Measurements from ENCODE around the gene TRIM47. TPM values are rescaled to one million over a fixed set of nuclear protein-coding genes. Genes with fewer than 3 reads are reported as not detected.

TRIM47 gene
- polyA plus RNA-seq, 3 donors from 2014 or later: 3.2 to 4.0 (median 3.9) TPM

GRCh38 chr17:75839942-75840798, 38.2 kb downstream of the TRIM47 start:
- Mint-ChIP-seq H3K27ac (peak overlapping the region in 1 of 6 donors; percentile 80), H3K9me3 (no peaks in the 10 kb centered on the region), H3K36me3 (peaks cover 0 to 3% (median 0%) of the 10 kb centered on the region in 3 donors), H3K4me3 (peak overlapping the region in 1 of 5 donors; percentile 21), H3K4me1 (peaks cover 3 to 17% of the 10 kb centered on the region in 2 donors), H3K27me3 (ENCODE audit: low read depth in 3 of 3) (peaks cover 1 to 2% (median 2%) of the 10 kb centered on the region in 3 donors)
- no peak for DNase-seq

DNA sequence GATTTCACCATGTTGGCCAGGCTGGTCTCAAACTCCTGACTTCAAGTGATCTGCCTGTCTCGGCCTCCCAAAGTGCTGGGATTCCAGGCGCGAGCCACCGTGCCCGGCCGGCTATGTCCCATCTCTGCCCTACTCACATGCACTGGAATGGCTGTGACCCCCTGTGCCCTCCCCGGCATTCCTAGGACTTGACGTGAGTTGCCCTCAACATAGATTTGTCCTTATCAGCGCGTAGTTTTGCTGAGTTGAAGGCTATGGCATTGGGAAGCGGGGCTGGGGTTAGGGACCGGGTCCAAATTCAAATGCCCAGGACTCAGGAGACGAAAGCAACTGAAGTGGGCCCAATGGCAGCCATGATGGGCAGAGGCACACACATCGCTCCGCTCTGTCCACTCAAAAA, 40.0 kb downstream of the TRIM47 start:
- H3K4me1 Mint-ChIP-seq: peaks cover 15 to 23% of the 10 kb centered on the region in 2 donors
- H3K27ac Mint-ChIP-seq: peak overlapping the region in 3 of 6 donors; percentile 5 to 61 (median 43)

DNA sequence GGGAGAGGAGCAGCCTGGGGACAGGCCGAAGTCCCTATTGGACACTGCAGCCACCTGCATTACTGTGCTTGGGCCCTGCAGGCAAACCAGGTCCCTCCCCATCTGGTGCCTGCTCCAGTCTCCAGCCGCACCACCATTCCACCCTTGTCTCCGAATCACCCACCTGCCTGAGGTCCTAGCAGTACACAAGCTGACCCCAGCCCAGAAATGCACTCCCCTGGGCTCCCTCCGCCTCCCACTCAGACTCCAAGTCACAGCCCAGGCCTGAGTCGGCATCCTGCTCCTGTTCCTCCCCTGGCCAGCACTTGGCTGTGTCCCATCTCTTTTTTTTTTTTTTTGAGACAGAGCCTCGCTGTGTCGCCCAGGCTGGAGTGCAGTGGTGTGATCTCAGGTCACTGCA, 40.5 kb downstream of the TRIM47 start:
- no peak for DNase-seq
- Mint-ChIP-seq H3K9me3 (no peaks in the 10 kb centered on the region), H3K36me3 (peaks cover 0 to 7% (median 4%) of the 10 kb centered on the region in 3 donors), H3K27ac (peak overlapping the region; percentile 5 to 77 (median 48)), H3K4me1 (peaks cover 20 to 25% of the 10 kb centered on the region in 2 donors), H3K4me3 (no peak overlapping the region), H3K27me3 (ENCODE audit: low read depth in 3 of 3) (peaks cover 3 to 4% (median 3%) of the 10 kb centered on the region in 3 donors)

More for the DNA sequence above, 40.0 kb downstream of the TRIM47 start:
- DNase-seq: no peak
- Mint-ChIP-seq H3K4me3 (no peak overlapping the region), H3K27me3 (ENCODE audit: low read depth in 3 of 3) (peaks cover 0 to 4% (median 3%) of the 10 kb centered on the region in 3 donors), H3K9me3 (no peaks in the 10 kb centered on the region), H3K36me3 (peaks cover 0 to 7% (median 4%) of the 10 kb centered on the region in 3 donors)

GRCh38 chr17:75836605-75837004, 41.8 kb downstream of the TRIM47 start:
- Mint-ChIP-seq H3K27ac (peak overlapping the region in 4 of 6 donors; percentile 17 to 45 (median 30)), H3K4me3 (no peak overlapping the region), H3K4me1 (peaks cover 32 to 34% of the 10 kb centered on the region in 2 donors), H3K27me3 (ENCODE audit: low read depth in 3 of 3) (peaks cover 3 to 12% (median 7%) of the 10 kb centered on the region in 3 donors), H3K9me3 (no peaks in the 10 kb centered on the region), H3K36me3 (peaks cover 0 to 11% (median 9%) of the 10 kb centered on the region in 3 donors)
- DNase-seq: no peak

- Mint-ChIP-seq H3K27ac (peak overlapping the region in 3 of 6 donors; percentile 19 to 74 (median 62)), H3K4me1 (peaks cover 31 to 32% of the 10 kb centered on the region in 2 donors), H3K4me3 (no peak overlapping the region), H3K9me3 (no peaks in the 10 kb centered on the region), H3K27me3 (ENCODE audit: low read depth in 3 of 3) (peaks cover 3 to 12% (median 7%) of the 10 kb centered on the region in 3 donors), H3K36me3 (peaks cover 0 to 12% (median 9%) of the 10 kb centered on the region in 3 donors)
- no peak for DNase-seq
Measured at GRCh38 chr17:75835654-75835987, 42.8 kb downstream of the TRIM47 start.

- Mint-ChIP-seq H3K27me3 (ENCODE audit: low read depth in 3 of 3) (peaks cover 3 to 12% (median 7%) of the 10 kb centered on the region in 3 donors), H3K4me3 (peak overlapping the region in 1 of 5 donors; percentile 50), H3K27ac (peak overlapping the region; percentile 76 to 99 (median 90)), H3K36me3 (peaks cover 0 to 15% (median 9%) of the 10 kb centered on the region in 3 donors), H3K4me1 (peaks cover 32 to 33% of the 10 kb centered on the region in 2 donors), H3K9me3 (no peaks in the 10 kb centered on the region)
- no peak for DNase-seq
Measured at GRCh38 chr17:75834928-75835653, 43.3 kb downstream of the TRIM47 start.

DNA sequence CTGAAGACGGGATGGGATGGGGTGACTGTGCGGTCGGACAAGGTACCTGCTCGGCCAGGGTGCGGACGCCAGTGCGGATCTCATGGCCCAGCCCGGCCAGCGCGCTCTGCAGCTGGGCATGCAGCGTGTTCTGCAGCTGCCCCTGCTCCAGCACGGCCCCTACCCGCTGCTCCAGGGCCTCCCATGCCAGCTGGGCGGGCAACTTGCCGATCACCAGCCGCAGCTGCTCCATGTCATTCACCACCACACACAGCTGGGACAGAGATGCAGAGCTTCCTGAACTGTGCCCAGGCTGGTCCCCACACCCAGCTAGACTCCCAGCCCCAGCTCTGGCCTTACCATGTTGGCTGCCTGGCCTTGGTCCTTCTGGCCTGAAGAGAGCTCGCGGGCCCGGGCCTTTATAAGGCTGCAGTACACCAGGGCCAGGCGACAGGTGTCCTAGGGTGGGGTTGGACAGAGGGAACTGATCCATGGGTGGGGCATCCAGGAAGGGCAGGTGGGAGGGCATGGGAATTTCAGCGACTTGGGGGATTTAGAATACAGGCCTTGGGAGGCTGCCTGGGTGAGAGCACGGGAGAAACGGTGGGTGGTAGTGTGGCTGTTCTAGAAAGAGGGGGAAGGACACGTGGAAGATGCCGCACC, 44.0 kb downstream of the TRIM47 start:
- peaks cover 32 to 37% of the 10 kb centered on the region in 2 donors for H3K4me1 Mint-ChIP-seq
- no peak for DNase-seq
- H3K27me3 Mint-ChIP-seq (ENCODE audit: low read depth in 3 of 3): peaks cover 3 to 14% (median 7%) of the 10 kb centered on the region in 3 donors
- peak overlapping the region; percentile 93 to 99 (median 98) for H3K27ac Mint-ChIP-seq
- H3K9me3 Mint-ChIP-seq: no peaks in the 10 kb centered on the region
- H3K4me3 Mint-ChIP-seq: peak overlapping the region in 1 of 5 donors; percentile 50
- H3K36me3 Mint-ChIP-seq: peaks cover 0 to 13% (median 9%) of the 10 kb centered on the region in 3 donors

DNA sequence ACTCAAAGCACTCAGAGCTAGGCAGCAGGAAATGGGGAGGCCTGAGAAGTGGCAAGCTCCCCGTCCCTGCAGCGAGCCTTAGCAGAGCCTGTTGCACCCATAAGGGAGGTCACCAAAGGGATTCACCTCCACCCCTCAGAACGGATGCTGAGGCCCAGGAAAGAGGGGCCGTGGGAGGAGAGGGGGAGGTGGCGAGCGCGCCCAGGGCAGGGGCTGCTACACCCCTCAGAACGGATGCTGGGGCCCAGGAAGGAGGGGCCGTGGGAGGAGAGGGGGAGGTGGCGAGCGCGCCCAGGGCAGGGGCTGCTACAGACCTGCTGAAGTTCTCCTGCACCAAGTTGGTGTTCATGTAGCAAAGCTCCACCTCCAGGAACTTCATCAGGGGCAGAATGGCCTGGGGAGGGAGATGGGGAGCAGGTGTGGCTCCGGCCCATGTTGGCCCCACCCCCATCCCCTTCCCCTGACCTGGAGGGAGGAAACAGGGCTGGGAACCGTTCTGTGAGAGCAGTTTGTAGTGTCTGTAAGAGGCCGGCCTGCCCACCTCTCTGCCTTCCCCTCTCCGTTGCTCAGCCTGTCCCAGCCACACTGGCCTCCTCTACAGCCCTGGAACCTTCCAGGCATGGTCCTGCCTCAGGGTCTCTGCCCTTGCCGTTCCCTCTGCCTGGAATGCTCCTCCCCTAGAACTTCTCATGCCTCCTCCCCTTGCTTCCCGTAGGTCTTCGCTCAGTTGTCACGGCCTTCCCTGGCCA, 45.6 kb downstream of the TRIM47 start:
- no peaks in the 10 kb centered on the region for H3K9me3 Mint-ChIP-seq
- peaks cover 0 to 12% (median 9%) of the 10 kb centered on the region in 3 donors for H3K36me3 Mint-ChIP-seq
- peak overlapping the region; percentile 69 to 87 (median 80) for H3K4me3 Mint-ChIP-seq
- DNase-seq: peak; percentile 49 to 59 (median 54)
- H3K27me3 Mint-ChIP-seq (ENCODE audit: low read depth in 3 of 3): peaks cover 3 to 19% (median 7%) of the 10 kb centered on the region in 3 donors
- peaks cover 39 to 42% of the 10 kb centered on the region in 2 donors for H3K4me1 Mint-ChIP-seq
- peak overlapping the region; percentile 93 to 99 (median 98) for H3K27ac Mint-ChIP-seq

- Mint-ChIP-seq H3K36me3 (peaks cover 0 to 12% (median 9%) of the 10 kb centered on the region in 3 donors), H3K27me3 (ENCODE audit: low read depth in 3 of 3) (peaks cover 3 to 22% (median 7%) of the 10 kb centered on the region in 3 donors), H3K4me1 (peaks cover 40 to 44% of the 10 kb centered on the region in 2 donors), H3K27ac (peak overlapping the region; percentile 93 to 99 (median 98)), H3K9me3 (no peaks in the 10 kb centered on the region), H3K4me3 (peak overlapping the region; percentile 69 to 87 (median 80))
- peak; percentile 83 to 85 (median 85) for DNase-seq
Measured at GRCh38 chr17:75832164-75832651, 46.2 kb downstream of the TRIM47 start.

DNA sequence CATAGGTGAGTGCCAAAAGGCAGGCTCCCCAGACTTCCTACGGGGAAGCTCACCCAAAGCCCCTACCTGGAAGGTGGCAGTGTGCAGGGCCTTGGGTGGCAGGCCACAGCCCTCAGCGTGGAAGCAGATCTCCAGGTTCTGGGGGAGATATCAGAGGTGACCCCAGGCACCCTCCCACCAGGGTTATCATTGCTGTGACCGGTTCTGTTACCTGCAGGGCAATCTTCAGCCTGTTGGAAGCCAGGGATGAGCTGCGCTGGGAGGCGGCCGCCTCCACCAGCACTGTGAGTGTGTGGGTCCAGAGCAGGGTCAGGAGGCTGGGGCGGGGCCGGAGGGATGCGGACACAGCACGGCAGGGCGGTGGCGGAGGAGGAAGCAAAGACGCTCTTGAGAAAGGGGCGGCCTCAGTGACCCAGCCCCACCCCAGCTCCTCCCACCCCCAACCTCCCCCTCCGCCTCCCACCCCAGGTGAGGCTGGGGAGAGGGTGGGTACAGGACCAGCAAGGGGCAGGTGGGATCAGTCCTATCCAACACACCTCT, 47.3 kb downstream of the TRIM47 start:
- H3K9me3 Mint-ChIP-seq: no peaks in the 10 kb centered on the region
- H3K36me3 Mint-ChIP-seq: peaks cover 0 to 12% (median 9%) of the 10 kb centered on the region in 3 donors
- no peak for DNase-seq
- peaks cover 2 to 24% (median 7%) of the 10 kb centered on the region in 3 donors for H3K27me3 Mint-ChIP-seq (ENCODE audit: low read depth in 3 of 3)
- peak overlapping the region; percentile 73 to 99 (median 96) for H3K27ac Mint-ChIP-seq
- H3K4me1 Mint-ChIP-seq: peaks cover 46 to 49% of the 10 kb centered on the region in 2 donors
- H3K4me3 Mint-ChIP-seq: no peak overlapping the region

- Mint-ChIP-seq H3K9me3 (no peaks in the 10 kb centered on the region), H3K27me3 (ENCODE audit: low read depth in 3 of 3) (peaks cover 2 to 25% (median 7%) of the 10 kb centered on the region in 3 donors), H3K27ac (peak overlapping the region; percentile 73 to 99 (median 80)), H3K4me3 (no peak overlapping the region), H3K36me3 (peaks cover 0 to 12% (median 9%) of the 10 kb centered on the region in 3 donors), H3K4me1 (peaks cover 46 to 52% of the 10 kb centered on the region in 2 donors)
- DNase-seq: peak in 2 of 3 donors; percentile 26 to 28
Measured at GRCh38 chr17:75830164-75831031, 48.0 kb downstream of the TRIM47 start.

All from immature natural killer cell (primary cell).